ENCODE data around the gene PHEX.
"Not testable (repeated sequence)": the region's sequence is repeated elsewhere in the genome, so short reads cannot be mapped to it uniquely, and the experiment has no call there.

The PHEX gene

DNA sequence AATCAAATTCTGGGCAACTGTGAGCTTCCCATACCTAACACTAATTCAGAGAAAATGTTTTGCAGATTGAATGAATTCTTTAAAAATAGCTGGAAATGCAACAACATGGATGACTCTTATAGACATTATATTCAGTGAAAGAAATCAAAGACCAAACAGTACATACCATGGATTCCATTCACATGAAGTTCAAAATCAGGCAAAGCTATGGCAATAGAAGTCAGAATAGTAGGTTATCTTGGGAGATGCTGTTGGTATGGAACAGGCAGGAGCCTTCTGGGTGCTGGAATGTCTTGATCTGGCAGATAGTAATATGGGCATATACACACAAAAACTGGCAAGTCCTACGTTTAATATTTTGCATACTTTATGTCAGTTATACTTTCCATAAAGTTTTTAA, 215.0 kb downstream of the PHEX start:
- DNase-seq (ENCODE audit: low read depth) = no peak

DNA sequence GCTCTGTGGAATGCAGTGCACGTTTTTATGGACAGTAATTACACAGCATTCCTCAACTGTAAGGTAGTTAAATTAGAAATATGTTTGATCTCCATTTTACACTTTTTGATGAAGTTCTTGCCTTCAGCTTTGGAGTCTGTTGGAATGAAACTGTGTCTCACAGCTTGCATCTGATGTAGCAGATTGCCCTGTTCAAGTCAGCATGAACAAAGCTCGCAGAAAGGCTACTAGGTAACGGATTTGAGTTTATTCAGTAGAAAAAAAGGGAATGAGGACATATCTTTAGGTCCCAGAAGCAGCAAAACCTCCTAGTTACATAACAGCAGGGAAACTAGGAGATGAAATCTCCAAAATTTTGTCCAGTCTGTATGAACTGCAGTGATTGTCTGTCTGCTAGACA, 216.3 kb downstream of the PHEX start:
- no peak for DNase-seq (ENCODE audit: low read depth)

DNA sequence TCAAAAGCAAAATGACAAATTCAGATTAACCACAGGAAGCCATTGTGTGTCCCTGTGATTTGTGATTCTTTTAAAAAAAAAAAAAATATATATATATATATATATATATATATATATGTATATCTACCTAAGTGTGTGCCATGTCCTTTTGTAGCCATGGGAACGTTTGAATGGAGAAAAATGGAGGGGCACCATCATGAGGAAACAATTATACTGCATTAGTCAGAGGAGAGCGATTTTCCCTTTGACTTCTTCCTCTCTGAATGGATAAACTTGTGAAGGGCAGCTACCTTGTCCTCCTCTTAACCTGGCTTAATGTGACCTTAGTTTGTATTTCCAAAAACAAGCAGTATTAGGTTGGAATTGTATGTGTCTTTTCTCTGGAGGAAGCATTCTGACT, 217.2 kb downstream of the PHEX start:
- DNase-seq (ENCODE audit: low read depth) = no peak

DNA sequence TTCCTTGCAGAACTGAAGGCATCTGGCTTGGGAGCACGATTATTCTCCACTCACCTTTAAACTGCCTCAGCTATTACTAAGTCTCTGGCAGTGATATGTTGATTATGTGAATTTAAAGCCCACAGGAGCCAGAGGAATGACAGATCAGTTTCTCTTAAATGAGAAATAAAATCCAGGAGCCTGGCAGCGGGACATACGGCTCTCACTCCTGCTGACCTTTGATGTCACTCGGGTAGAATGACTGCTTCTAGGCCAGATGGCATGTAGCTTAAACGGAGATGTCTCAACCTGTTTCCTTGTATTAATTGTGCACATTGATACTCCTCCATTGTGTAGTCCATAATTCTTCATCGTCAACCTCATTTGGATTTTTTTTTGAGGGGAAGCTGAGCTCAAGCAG, 236.6 kb downstream of the PHEX start:
- DNase-seq (ENCODE audit: low read depth) = no peak

DNA sequence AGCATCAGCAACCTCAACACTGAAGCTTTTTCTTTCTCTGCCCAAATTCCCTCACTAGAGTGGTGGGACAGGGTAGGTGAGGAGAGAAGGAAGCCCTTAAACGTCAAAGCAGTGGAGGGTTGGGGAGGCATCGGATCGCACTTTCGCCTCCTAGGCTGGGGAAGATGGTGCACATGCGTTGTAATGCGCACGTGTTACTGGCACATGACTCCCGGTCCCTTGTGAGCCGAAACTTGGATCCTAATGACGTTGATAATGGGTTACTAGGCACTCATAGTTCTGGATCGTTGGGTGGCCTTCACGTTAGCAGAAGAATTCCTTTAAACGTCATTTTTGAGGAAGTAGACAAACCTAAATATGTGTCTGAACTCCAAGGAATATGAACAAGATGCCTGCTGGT, 240.5 kb downstream of the PHEX start, which contains the start of gene CBLL2:
CBLL2 (plus strand) TSS at position 301 of the 400 bp plus-strand sequence; CDS start at position 380, 79 bp downstream.
- no peak for DNase-seq (ENCODE audit: low read depth)

DNA sequence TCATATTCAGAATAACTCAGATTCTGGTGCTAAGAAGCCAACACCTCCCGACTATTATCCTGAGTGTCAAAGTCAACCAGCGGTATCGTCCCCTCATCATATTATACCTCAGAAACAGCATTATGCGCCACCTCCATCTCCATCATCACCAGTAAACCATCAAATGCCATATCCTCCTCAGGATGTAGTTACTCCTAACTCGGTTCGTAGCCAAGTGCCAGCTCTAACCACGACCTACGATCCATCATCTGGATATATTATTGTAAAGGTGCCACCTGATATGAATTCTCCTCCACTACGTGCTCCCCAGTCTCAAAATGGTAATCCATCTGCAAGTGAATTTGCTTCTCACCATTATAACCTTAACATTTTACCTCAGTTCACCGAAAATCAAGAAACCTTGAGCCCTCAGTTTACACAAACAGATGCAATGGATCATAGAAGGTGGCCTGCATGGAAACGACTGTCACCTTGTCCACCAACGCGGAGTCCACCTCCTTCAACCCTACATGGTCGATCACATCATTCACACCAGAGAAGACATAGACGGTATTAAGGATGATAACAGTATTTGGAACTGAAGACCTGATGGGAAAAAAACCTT, 241.7 kb downstream of the PHEX start:
- DNase-seq (ENCODE audit: low read depth) = no peak

DNA sequence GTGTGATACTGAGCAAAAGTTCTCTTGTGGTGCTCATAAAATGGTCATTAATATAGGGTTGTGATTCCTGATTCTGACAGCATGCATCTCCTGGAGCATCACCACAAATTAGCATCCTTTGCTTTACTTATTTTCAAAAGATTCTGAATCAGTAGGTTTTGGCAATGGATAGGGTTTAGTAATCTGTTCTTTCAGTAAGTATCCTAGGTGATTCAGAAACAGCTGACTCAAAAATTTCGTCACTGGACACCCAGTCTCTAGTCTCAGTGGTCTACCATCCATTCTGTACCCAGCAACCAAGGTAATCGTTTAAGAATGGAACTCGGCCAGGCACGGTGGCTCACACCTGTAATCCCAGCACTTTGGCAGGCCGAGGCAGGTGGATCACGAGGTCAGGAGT, 244.7 kb downstream of the PHEX start:
- DNase-seq (ENCODE audit: low read depth) = no peak

DNA sequence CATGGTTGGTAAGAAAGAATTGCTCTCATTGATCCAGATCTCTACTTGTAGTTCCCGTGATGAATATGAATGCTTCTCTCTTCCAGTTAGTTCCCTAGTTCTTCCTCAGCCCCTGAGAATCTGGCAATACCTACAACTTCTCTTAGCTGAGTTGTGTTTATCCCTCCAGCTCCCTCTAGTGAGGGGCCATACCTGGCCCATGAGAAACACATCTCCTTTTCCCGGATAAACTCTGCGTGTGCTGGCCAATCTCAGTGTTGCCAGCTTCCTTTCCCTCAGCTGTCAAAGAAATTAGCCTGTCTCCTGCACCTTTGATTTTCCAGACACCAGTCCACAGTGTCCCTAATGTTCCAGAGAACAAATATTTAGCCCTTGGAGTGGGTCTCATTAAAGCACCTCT, 246.2 kb downstream of the PHEX start:
- no peak for DNase-seq (ENCODE audit: low read depth)

DNA sequence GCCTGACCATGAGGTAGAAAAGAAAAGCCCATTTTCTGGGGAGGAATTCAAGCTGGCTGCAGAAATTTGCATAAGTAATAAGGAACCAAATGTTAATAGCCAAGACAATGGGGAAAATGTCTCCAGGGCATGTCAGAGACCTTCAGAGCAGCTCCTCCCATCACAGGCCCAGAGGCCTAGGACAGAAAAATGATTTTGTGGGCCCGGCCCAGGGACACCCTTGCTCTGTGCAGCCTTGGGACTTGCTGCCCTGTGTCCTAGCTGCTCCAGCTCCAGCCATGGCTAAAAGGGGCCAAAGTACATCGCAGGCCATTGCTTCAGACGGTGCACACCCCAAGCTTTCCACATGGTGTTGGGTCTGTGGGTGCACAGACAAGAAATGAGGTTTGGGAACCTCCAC, 257.1 kb downstream of the PHEX start:
- DNase-seq (ENCODE audit: low read depth) = not testable (repeated sequence)

DNA sequence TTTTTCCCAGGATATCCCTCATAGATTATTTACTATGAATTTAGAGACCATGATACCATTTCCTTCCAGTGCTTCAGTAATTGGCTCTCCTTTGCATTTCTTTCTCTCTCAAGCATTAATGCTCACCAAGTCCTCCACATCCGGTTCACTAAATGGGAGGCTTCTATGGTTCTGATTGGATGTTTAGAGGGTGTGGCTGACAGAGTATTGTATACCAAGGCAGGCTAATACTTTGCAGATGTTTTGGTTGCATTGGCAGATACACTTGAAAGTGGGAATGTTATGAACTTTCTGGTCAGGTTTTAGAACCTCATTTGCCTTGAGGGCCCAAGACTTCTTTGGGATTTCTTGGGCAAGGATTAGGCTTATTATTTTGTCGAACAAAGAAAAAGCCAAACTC, 264.7 kb downstream of the PHEX start:
- no peak for DNase-seq (ENCODE audit: low read depth)

DNA sequence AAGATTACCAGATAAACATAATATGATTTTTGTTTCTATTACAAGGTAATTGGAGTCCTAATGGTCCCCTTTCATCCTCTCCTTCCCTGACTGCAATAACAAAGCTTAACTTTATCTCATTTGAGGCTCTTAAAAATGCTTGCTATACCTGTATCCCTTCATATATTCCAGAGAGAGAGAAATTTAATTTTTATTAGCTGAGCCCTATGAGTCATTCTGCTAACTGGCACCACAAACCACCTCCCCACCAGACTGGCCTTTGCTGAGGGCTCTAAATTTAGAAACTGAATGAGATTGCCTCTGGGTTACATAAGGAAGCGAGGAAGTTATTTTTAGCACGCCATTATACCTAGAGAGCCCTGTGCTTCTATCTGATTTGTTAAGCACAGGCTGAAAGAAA, 268.0 kb downstream of the PHEX start:
- DNase-seq (ENCODE audit: low read depth) = no peak
